Fibroblast of skin of scalp (primary cell): ENCODE data around the gene PPP1R9A.
"Not testable (repeated sequence)": the region's sequence is repeated elsewhere in the genome, so short reads cannot be mapped to it uniquely, and the experiment has no call there.

Source experiments
- DNase-seq: peaks from one replicate; pipeline ENCODE4 v3.0.0-alpha.2; 2013

The PPP1R9A gene

DNA sequence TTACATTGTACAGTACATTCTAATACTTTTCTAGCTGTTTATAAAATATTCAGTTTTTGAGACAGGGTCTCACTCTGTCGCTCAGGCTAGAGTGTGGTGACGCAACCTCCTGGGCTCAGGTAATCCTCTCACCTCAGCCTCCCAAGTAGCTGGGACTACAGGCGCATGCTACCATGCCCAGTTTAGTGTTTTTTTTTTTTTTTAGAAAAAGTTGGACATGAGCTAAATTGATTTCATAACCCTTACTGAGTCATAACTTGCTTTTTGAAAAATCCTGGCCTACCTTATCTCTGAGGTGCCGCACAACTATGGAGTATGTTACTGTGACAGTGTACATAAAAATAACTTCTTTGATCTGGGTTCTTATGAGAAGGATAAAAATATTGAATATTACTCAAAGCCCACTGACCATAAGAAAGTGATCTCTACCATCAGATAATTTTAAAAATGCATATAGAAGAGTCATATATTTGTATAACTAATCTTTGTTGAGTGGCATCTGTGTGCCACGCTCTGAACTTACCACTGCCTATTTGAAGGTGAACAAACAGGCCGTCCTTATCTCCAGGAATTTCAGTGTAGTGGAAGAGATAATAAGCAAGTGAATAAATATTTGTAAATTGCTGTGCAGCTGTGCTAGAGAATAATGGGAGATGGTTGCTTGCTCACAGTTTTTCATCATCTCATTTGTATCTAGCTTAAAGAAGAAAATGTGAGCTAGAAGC lies 73.2 kb downstream of the PPP1R9A start:
- DNase-seq, result no peak

DNA sequence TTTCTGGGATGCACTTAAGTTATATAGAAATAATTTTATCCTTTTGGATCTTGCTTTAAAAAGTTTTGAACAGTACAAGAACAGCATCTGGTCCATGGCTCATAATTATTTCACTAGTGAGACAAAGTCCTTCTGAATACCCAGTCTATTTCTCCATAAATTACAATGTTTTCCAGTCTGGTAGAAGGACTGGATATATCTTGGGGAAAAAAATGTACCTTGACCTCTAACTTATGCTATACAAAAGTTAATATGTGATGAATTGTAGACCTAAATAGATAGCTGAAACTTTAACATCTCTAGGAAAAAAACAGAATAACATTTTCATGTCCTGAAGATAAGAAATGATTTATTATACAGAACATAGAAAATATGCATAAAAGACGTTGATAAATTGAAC lies 88.5 kb downstream of the PPP1R9A start:
- no peak for DNase-seq

DNA sequence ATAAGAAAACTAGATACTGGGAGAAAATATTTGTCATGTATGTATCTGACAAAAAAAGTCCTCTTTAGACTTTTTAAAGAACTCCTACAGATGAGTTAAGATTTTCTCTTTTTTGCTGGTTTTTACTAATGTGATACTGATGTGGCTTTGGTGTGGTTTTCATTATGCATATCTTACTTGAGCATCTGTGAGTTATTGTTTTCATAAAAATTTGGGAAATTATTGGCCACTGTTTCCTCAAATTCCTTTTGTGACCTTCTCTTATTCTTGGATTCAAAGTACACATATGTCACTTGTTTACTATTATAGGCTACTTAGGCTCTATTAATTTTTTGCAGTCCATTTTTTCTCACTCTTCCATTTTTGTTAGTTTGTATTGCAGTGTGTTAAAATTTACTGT lies 89.0 kb downstream of the PPP1R9A start:
- DNase-seq, result no peak

DNA sequence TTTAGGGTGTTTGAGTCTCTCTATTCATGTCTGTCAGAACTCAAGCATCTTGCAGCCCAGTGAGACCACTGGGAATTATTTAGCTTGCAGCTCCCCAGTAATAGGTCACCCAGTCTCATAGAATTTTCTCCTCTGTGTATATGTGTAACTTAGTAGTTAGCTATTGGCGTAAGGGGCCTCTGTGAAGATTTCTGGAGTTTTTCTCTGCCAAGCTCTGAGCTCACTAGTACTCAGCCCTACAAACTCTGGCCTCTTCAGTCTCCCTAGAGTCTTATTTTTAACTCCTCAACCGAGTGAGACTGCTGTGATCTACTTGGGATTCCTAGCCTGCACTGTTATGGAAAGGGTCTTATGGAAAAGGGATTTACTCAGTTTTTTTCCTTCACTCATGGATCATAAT lies 90.2 kb downstream of the PPP1R9A start:
- no peak for DNase-seq

DNA sequence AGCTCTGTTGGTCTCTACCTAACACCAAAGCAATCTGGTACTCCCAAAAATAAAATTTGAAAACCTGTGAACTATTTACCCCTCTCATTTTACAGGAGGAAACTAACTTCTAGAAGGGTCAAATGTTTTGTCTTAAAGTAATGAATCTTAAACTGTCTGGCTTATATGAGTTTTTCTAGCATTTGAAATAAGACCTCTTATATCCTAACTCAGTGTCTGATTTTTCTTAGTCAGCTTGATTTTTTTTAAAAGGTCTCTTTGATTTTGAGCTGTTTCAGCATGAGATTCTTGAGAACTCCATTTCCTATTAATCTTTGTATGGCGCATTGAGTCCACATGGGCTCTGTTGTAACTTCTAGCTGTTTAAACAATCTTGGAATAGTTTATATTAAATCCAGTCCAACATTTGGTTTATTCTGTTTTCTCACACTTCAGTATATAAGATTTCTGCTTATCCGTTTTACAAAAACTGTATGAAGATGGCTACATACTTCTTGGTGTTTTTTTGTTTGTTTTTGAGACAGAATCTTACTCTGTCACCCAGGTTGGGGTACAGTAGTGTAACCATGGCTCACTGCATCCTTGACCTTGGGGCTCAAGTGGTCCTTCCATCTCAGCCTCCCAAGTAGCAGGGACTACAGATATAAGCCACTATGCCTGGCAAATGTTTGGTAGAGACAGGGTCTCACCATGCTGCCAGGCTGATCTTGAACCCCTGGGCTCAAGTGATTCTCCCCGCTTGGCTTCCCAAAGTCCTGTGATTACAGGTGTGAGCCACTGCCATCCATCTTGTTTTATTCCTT lies 91.1 kb downstream of the PPP1R9A start:
- DNase-seq, result no peak

DNA sequence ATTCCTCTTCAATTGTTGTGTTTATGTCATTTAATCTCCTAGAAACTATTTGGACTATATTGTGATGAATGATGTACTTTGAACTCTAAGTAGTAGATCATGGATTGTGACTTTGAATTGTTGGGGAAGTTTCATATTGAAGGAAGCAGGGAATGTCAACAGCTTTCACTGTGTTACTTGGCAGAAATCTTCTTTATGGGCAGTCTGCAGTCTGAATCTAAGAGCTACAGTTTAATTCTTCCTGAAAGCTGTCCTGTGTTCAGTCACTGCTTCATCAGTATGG lies 91.6 kb downstream of the PPP1R9A start:
- no peak for DNase-seq

DNA sequence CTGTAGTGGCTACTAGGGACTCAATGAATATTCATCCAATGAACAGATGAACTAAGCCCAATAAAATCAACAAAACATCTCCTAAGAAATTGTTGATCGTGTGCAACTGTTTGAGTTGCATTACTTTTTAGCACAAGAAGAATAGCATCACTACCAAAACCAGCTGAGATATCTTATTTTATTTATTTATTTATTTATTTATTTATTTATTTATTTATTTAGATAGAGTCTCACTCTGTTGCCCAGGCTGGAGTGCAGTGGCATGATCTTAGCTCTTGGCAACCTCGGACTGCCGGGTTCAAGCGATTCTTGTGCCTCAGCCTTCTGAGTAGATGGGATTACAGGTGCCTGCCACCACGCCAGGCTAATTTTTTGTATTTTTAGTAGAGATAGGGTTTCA lies 92.2 kb downstream of the PPP1R9A start:
- DNase-seq, result not testable (repeated sequence)

DNA sequence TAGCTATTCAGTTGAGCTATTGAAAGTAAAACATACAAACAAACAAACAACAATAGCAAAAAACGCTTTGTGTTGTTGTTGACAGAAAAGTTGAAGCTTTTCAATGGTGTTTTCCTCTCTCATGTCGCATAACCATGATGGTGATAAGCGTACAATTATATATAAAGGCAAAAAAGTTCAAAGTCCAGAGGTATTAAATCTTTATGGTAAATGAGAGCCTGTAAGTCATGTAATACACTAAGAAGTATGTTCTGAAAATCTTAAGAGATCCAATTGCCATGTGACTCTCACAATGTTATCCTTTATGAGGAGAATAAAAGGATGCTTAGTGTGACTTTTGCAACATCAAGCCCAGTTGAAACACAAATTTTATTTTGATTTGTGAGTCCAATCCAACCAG lies 93.9 kb downstream of the PPP1R9A start:
- no peak for DNase-seq

DNA sequence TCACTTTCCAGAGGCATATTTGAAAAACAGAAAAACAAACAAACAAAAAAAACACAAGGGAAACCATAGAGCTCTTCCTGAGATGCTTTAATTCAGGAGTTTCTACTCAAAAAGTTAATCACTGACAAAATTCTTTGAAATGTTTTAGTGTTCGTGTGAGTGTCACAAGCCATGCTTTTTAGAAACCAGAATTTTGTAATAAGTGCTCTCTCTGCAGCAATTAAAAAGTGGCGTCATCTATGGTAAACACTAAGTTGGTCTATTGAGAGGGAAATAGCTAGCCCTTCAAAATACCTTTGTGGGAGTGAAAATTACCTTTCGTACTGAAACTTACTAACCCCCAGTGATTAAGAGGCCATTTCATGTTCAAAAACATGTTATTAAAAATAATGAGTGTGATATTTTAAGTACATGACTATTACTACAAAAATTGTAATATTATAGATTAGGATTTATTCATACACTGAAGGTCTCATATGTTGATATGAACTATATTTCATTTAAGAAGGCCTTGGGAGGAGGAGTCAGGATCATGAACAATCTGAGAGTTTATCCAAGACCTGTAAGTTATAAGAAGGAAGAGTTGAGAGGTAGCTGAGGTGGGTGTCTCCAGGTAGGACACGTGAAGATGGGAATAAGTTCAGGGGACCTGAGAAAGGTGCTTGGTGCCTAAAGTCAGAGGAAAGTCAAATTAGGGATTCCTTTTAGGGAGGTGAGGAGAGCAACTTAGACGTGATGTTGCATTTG lies 94.6 kb downstream of the PPP1R9A start:
- no peak for DNase-seq

DNA sequence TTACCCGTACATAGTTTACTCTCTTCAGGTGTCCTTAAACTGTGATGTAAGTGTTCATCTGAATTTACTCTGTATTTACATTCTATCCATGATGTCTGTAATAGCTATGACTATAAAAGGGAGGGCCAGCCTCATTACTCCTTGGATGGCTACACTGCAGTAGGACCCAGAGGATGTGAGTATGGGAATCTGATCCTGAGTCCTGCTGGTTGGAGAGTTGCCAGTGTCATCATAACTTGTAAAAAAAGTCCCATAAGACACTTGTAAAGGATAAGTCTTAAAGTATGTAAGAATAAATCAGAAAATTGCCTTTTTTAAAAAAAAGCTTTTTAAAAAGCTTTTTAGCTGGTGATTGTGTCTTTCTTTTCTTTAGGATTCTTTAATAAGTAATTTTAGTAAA lies 95.4 kb downstream of the PPP1R9A start:
- peak; percentile 35 for DNase-seq

DNA sequence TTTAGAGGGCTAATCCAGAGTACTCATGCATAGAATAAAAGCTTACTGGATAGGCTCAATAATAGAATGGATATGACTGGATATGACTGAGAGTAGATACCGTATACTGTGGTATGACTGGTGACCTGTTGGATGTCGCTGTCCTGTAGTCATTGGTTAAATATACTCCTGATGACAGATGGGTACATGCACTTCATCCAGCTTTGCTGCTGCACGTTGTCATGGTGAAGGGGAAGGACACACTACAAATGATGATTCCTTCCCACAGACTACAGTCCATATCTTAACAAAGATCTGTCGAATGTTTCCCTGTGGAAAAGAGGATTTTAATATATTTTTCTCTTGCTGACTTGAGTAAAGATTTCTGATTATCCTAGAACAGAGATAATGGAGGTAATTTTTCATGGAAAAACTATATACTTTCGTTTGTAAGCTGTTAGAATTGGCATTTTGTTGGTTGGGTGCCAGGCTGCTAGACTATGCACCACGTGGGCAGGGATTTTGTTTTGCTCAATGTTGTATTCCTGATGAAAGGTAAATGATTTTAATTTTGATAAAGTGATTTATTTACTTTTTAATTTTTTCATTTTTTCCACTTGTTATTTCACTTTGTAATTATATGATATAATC lies 97.3 kb downstream of the PPP1R9A start:
- DNase-seq, result no peak

DNA sequence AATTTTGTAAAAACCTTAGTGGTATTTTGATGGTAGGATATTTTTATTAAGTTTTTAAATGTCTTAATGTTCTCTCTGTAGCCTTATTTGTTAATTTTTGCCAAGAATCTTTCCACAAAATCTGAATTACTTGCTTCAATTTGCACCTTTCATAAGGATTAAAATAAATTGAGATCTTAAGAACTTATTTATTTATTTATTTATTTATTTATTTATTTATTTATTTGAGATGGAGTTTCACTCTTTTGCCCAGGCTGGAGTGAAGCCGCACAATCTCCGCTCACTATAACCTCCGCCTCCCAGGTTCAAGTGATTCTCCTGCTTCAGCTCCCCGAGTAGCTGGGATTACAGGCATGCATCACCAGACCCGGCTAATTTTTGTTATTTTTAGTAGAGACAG lies 98.6 kb downstream of the PPP1R9A start:
- no peak for DNase-seq

DNA sequence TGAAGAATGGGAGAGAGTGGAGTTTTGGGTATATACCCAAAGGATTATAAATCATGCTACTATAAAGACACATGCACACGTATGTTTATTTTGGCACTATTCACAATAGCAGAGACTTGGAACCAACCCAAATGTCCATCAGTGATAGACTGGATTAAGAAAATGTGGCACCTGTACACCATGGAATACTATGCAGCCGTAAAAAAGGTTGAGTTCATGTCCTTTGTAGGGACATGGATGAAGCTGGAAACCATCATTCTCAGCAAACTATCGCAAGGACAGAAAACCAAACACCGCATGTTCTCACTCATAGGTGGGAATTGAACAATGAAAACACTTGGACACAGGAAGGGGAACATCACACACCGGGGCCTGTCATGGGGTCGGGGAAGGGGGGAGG lies 101.4 kb downstream of the PPP1R9A start:
- DNase-seq, result not testable (repeated sequence)

DNA sequence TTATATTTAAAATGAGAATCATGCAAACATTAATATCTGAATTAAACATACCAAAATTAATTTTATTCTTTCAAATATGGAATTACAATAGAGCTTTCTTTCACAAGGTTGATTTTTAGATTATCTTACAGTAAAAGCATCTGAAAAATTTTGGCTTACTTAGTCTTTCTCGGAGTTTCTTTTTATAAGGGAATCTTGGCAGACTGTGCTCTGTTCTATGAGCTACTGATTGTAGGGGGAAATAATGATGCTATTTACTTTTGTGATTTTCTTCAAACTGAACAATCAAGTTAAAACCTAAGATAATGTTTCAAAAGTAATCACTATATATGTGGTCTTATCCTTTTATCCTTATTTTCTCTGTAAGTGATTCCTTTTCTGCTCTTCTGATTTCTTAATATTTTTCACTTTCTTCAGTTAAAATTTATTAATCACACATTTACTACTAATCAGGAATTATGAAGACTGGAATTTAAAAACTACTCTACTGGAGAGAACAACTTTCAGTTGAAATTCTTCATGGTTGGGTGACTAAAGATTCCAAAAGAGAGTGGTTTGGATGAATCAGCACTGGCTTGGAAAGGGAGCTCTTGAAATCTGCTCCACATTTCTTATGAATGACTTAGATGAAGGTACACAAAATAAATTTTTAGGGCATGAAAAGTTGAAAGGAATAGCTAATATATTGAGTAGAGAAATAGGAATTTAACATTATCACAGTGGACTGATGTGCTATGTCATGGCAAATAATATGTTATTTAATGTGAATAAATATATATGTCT lies 103.9 kb downstream of the PPP1R9A start:
- DNase-seq, result peak; percentile 85

DNA sequence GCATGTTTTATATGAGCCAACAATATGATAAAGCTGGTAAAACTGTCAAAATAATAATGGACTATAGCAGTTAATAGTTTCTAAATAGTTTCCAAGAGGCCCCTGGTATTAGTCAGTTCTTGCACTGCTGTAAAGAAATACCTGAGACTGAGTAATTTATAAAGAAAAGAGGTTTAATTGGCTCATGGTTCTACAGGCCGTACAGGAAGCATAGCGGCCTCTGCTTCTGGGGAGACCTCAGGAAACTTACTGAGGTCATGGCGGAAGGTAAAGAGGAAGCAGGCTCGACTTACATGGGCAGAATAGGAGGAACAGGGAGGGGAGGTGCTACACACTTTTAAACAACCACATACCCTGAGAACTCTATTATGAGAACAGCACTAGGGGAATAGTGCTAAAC lies 104.6 kb downstream of the PPP1R9A start:
- DNase-seq, result peak; percentile 8

DNA sequence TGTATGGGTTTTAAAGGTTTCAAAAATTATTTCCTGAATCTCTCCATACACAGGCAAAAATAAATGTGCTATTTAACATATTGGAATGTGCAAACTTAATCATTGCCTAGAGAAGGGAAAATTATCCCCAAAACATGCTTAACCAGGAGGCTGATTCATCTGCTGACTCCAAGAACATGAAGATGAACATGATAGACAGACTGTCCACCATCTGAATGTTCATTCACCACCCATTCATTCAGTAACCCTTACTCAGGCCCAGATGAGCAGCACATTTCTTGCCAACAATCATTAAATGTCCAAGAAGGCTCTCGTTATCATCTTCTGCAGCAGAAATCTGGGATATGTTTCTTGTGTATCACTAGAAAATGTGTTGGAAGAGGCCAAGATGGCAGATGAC lies 110.6 kb downstream of the PPP1R9A start:
- no peak for DNase-seq

DNA sequence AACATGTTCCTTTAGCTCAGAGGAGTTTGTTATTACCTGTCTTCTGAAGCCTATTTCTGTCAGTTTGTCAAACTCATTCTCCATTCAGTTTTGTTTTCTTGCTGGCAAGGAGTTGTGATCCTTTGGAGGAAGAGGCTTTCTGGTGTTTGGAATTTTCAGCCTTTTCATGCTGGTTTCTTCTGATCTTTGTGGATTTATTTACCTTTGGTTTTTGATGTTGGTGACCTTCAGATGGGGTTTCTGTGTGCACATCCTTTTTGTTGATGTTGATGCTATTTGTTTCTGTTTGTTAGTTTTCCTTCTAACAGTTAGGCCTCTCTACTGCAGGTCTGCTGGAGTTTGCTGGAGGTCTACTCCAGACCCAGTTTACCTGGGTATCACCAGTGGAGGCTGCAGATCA lies 118.6 kb downstream of the PPP1R9A start:
- DNase-seq, result no peak

DNA sequence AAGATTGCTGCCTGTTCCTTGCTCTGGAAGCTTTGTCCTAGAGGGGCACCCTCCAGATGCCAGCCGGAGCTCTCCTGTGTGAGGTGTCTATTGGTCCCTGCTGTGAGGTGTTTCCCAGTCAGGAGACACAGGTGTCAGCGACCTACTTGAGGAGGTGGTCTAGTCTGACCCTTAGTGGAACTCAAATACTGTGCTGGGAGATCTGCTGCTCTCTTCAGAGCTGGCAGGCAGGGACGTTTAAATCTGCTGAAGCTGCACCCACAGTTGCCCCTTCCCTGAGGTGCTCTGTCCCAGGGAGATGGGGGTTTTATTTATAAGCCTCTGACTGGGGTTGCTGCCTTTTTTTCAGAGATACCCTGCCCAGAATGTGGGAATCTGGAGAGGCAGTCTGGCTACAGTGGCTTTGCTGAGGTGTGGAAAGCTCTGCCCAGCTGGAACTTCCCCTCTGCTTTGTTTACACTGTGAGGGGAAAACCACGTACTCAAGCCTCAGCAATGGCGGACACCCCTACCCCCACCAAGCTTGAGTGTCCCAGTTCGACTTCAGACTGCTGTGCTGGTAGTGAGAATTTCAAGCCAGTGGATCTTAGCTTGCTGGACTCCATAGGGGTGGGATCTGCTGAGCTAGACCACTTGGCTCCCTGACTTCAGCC lies 119.2 kb downstream of the PPP1R9A start:
- DNase-seq, result no peak

DNA sequence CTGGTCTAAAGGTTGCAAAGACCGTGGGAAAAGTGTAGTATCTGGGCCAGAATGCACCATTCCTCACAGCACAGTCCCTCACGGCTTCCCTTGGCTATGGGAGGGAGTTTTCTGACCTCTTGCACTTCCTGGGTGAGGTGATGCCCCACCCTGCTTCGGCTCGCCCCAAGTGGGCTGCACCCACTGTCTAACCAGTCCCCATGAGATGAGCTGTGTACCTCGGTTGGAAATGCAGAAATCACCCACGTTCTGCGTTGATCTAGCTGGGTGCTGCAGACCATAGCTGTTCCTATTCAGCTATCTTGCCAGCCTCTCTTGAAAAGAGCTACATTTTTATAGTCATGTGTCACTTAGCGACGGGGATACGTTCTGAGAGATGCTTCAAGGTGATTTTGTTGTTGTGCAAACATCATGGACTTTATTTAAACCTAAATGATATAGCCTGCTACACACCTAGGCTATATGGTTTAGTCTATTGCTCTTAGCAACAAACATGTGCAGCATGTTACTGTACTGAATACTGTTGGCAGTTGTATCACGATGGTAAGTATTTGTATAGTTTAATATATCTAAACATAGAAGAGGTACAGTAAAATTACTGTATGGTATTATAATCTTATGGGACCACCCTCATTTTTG lies 120.0 kb downstream of the PPP1R9A start:
- no peak for DNase-seq

DNA sequence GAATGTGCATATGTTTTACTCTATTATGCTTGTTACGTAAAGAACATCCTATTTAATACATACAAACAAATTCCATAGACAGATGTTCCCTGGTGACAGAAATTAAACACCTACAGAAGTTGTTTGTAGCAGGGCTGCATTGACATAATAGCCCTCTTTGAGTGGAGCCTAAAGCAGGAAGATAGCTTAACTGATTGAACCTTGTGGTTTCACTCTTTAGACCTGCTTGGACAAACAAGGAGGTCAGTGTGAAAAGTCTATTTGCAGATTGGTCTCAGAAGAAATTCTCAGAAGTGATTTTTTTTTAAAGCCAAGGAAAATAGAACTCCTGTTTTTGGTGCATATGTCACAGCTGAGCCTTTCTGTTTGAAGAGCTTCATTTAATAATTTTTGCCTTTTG lies 121.3 kb downstream of the PPP1R9A start:
- no peak for DNase-seq

DNA sequence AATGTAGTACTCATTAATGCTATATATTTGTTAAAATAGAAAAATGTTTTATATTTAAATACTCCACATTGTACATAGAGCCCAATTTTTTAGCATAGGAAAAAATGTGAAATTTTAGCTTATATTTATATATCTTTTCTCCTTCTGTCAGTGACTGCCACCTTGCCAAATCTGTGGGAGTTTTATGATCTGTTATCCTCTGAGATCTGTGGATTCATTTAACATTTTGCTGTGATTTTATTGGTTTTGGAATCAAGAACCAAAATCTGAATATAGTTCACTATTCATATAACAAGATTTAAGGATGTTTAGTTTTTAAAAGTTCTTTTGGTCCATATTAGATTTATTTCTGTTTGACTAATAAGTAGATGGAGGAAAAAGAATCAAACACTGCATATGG lies 127.9 kb downstream of the PPP1R9A start:
- no peak for DNase-seq
